GM21515 (cell line): Measurements from ENCODE around the gene RNF112.
"Not testable (repeated sequence)": the region's sequence is repeated elsewhere in the genome, so short reads cannot be mapped to it uniquely, and the experiment has no call there.

Experiments used
- ATAC-seq: cut with Tn5 transposase; IDR thresholded peaks from one replicate; pipeline ENCODE4 v1.9.1; 2021; ENCODE audit not compliant: unreplicated experiment

Gene RNF112

GRCh38 chr17:19412984-19413383 is 2.0 kb downstream of the RNF112 start:
- no peak for ATAC-seq

DNA sequence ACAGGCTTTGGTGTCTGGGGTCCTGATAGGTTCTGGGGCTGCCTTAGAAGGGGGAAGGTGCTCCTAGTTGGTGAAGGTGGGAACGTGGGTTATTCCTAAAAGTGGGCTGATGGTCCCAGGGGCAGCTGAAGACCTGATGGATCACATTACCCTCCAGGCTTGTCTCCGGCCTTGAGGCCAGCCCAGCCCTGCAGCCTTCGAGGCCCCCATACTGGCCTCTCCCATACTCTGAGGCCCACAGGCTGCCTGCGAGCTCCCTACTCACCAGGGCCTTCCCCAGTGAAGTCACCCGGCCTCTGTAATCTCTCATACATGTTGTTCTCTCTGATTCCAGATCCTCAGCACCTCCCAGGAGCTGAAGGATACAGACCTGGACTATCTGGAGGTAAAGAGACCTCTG is 2.7 kb downstream of the RNF112 start:
- no peak for ATAC-seq

- ATAC-seq = no peak
Observed at GRCh38 chr17:19414396-19415280, 3.6 kb downstream of the RNF112 start.

DNA sequence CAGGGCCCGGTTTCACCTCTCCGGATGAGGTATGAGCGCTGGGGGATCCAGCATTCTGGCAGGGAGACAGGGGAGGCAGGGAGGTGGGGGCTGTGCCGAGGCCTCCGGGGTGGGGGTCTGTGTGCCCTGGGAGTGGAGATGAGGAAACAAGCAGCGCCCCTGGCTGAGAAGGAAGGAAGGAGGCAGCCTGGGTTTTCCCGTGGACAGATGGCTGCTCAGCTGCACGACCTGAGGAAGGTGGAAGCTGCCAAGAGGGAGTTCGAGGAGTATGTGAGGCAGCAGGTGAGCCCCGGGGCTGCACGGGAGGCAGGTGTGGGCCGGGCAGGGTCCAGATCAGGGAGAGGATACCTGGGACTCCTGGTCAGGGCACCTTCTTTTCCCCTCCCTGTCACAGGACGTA is 4.3 kb downstream of the RNF112 start:
- ATAC-seq = no peak

DNA sequence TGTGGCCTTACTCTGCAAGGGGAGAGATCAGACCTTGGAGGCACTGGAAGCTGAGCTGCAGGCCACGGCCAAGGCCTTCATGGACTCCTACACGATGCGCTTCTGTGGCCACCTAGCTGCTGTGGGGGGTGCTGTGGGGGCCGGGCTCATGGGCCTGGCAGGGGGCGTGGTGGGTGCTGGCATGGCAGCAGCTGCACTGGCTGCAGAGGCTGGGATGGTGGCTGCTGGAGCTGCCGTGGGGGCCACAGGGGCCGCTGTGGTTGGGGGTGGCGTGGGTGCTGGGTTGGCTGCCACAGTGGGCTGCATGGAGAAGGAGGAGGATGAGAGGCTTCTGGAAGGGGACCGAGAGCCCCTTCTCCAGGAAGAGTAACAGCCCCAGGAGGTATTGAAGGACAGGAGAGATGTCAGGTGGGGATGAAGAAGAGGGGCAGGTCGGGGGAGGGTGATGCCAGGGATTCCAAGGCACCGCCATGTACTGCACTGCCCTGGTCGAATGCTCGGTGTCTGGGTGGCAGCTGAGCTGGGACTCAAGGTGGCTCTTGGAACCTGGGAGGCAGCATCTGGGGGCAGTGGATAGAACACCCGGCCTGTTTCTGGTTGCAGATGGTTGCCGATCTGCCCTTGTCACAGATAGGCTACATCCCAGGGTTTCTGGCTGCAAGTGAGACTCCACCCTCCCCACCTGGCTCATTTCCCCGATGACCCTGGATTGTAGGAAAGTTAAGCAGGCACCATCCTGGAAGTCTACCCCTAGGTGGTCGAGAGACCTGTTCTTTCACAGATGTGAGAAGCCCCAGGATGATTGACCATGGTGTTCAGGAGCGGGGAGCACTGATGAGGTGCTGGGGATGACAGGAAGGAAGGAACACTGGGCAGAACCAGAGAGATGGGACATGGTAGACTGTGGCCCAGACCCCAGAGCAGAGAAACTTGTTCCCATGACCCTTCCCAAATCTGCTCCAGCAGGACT is 5.1 kb downstream of the RNF112 start:
- ATAC-seq = no peak

- ATAC-seq = no peak
Observed at GRCh38 chr17:19417611-19418010, 6.6 kb downstream of the RNF112 start.

GRCh38 chr17:19418251-19418992 is 7.4 kb downstream of the RNF112 start:
- ATAC-seq = no peak

- ATAC-seq = no peak
Observed at GRCh38 chr17:19421219-19421618, 10.2 kb downstream of the RNF112 start.

DNA sequence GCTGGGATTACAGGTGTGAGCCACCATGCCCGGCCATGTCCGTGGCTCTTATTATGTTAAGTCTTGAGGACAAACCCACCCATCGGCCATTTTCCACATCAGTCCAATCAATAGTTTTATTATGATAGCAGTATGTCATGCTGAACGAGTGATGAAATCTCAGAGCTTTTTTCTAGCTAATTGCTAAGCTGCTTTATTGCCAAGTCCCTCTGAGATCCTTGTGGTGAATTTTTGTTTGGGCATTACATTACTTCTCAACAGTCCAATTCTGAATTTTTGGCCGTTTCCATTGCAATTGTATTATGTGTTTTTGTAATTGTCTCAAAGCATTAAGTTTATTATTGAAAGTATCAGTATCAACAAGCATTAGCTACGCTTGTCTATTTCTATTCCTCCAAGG is 10.9 kb downstream of the RNF112 start:
- no peak for ATAC-seq

DNA sequence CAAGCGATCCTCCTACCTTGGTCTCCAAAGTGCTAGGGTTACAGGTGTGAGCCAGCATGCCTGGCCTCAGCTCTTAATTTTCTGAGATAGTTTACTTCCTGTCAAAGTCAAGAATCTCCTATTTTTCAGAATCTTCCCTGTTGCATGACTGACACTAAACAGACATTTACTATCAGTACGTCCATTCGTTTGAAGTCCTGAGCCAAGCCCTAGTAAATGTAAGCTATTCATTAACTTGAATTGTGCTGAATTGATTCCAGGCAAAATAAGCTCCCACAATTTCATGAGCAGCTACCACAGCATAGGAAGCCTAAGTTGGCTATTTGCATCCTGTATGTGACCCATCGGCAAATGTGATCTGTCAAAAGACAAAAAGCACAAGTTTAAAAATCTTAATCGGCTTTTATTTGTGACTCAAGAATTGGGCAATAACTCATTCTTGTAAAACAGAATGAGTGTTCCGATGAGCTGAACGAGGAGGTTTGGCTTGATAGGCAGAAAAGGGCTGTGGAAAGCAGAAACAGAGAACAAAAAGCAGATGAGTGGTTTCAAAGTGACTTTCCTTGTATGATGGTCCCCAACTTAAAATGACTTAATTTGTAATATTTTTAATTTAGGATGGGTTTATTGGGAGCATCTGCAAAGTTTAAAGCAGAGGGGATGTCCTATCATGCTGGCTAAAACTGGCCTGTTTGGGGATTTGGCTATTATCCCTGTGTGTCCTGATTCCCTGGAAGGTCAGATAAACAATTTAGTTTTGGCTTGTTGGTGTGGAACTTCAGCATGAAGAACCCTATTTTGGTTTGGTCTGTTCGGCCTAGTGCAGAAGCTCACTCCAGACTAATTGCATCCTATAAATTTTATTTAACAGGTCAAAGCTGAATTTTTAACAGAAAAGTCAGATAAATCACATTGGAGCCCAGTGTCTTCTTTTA is 14.2 kb downstream of the RNF112 start:
- ATAC-seq = no peak

DNA sequence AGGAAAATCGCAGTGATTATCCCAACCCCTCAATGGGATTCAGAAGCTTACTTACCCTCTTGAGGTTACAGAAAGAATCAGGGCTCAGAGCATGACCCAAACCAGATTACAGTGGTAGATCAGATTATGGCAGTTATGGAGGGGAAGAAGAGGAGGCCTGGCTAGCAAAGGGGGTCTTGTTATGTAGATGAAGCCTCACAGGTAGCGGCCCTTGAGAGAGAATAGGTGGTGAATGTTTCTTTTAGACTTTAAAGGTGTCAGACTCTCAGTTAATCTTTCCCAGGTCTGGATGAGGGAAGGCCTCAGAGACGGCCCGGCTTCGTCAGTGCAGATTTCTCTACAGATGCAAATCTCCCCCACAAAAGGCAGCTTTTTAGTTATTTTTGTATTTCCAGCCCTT is 15.6 kb downstream of the RNF112 start:
- no peak for ATAC-seq

DNA sequence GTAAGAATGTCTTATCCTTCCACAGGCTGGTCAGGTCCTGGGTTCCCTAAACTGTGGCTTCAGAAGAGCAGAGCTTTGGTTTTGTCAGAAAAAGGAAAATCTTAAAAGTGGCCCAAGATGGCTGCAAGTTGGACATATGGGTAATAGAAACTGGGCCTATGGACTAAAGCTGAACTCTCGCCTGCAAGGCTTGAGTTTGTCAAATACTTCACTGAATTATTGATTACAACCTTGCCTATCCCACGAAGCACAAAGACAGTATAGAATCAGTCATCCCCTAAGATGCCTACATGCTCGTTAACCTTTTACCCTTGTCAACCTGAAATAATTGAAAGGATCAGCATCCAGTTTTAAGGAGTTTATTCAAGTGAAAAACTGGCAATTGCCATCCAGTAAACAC is 20.7 kb downstream of the RNF112 start:
- ATAC-seq = no peak

- ATAC-seq = no peak
Observed at GRCh38 chr17:19433255-19433654, 22.2 kb downstream of the RNF112 start.

- ATAC-seq = no peak
Observed at GRCh38 chr17:19433727-19434340, 22.8 kb downstream of the RNF112 start.

GRCh38 chr17:19440421-19440820 is 29.4 kb downstream of the RNF112 start:
- no peak for ATAC-seq

DNA sequence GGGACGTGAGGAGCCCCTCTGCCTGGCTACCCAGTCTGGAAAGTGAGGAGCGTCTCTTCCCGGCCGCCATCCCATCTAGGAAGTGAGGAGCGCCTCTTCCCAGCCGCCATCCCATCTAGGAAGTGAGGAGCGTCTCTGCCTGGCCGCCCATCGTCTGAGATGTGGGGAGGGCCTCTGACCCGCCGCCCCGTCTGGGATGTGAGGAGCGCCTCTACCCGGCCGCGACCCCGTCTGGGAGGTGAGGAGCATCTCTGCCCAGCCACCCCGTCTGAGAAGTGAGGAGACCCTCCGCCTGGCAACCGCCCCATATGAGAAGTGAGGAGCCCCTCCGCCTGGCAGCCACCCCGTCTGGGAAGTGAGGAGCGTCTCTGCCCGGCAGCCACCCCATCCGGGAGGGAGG is 30.3 kb downstream of the RNF112 start:
- not testable (repeated sequence) for ATAC-seq

DNA sequence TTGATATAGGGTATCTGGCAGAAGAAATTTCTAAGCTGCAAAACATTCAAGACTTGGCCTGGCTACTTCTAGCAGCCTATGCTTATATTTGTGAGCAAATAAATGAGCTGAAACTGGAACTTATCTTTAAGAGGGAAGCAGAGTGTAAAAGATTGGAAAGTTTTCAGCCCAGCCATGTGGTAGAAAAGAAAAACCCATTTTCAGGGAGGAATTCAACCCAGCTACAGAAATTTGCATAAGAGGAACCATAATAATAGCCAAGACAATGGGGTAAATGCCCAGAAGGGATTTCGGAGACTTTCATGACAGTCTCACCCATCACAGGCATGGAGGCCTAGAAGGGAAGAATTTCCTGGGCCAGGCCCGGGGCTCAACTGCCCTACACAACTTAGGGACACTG is 31.7 kb downstream of the RNF112 start:
- no peak for ATAC-seq

DNA sequence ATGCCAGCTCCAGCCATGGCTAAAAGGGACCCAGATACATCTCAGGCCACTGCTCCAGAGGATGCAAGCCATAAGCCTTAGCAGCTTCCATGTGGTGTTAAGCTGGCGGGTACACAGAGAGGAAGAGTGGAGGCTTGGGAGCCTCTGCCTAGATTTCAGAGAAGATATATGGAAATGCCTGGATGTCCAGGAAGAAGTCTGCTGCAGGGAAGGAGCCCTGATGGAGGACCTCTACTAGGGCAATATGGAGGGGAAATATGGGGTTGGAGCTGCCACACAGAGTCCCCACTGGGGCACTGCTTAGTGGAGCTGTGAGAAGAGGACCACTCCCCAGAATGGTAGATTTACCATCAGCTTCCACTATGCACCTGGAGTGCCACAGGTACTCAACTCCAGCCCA is 32.1 kb downstream of the RNF112 start:
- ATAC-seq = no peak

GRCh38 chr17:19445105-19445504 is 34.1 kb downstream of the RNF112 start:
- ATAC-seq = no peak

GRCh38 chr17:19446577-19446976 is 35.5 kb downstream of the RNF112 start:
- ATAC-seq = not testable (repeated sequence)
